Type B pancreatic cell (in vitro differentiated cells): Measurements from ENCODE around the gene SH2D5. TPM values are rescaled to one million over a fixed set of nuclear protein-coding genes. Genes with fewer than 3 reads are reported as not detected.

Experiments used
- DNase-seq: peaks from one replicate; pipeline ENCODE4 v3.0.0; 2021; ENCODE audit warnings: mixed read lengths; ENCODE audit not compliant: unreplicated experiment; ENCODE audit errors: extremely low spot score
- H3K27ac Mint-ChIP-seq: 2 replicates; pipeline ENCODE4 v1.8.0; 2021; ENCODE audit warnings: mild to moderate bottlenecking, mixed read lengths
- H3K27me3 Mint-ChIP-seq: 2 replicates; pipeline ENCODE4 v1.8.0; 2021; ENCODE audit warnings: mixed read lengths
- H3K36me3 Mint-ChIP-seq: 2 replicates; pipeline ENCODE4 v1.8.0; 2021; ENCODE audit warnings: mixed read lengths
- H3K4me1 Mint-ChIP-seq: one replicate; pipeline ENCODE4 v1.8.0; 2021; ENCODE audit warnings: mixed read lengths; ENCODE audit not compliant: unreplicated experiment
- H3K4me3 Mint-ChIP-seq: 2 replicates; pipeline ENCODE4 v1.8.0; 2021; ENCODE audit warnings: mild to moderate bottlenecking, mixed read lengths
- H3K9me3 Mint-ChIP-seq: 2 replicates; pipeline ENCODE4 v1.8.0; 2021; ENCODE audit warnings: mixed read lengths
- total RNA-seq: library from RNA; stranded (reverse); gene quantifications from 2 replicates; pipeline ENCODE4 v1.2.1, GENCODE V29; 2021; ENCODE audit warnings: low replicate concordance
- TF ChIP-seq, protein P1 (sequence below): fragments of 200-600 bp; sonication (generic); conservative IDR thresholded peaks from 2 replicates; pipeline ENCODE4 v1.5.0; 2021; ENCODE audit warnings: antibody characterized with exemption, mild to moderate bottlenecking

The SH2D5 gene
- total RNA-seq, 1 donor from 2014 or later, result 1.4 TPM

DNA sequence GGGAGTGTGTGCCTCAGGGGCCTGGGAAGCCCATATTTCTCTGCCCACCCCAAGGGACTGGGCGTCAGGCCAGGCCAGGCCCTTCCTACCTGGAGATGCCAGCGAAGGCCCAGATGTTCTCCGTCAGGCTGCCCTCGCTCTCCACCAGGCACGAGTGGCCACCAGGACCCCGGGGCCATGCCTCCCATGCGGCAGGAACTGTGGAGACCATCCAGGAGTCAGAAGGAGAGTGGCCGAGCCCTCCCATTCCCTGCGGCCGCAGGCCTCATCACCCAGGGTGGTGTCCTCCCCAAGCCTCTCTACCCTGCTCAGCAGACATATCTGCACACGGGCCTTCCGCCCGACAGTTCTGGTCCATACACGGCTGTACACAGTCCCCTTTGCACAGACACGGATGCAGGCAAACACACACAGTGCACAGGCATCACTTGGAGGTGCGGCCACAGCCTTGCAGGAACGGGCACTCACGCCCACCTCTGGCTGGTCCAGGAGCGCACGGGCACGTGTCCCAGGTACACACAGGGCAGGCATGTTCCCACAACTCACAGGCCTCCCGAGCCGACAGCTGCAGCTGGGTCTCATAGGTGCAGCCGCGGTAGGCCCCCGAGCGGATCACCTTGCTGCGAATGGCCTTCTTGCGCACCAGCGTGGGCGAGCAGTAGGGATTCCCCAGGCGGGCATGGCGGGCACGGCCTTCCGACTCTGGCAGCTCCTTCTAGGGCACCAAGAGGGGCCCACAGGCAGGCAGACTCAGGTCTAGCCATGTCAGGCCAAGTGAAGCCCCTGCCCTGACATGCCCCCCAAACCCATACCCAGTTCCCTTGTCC, 8.8 kb downstream of the SH2D5 start:
- TF ChIP-seq, protein P1, sequence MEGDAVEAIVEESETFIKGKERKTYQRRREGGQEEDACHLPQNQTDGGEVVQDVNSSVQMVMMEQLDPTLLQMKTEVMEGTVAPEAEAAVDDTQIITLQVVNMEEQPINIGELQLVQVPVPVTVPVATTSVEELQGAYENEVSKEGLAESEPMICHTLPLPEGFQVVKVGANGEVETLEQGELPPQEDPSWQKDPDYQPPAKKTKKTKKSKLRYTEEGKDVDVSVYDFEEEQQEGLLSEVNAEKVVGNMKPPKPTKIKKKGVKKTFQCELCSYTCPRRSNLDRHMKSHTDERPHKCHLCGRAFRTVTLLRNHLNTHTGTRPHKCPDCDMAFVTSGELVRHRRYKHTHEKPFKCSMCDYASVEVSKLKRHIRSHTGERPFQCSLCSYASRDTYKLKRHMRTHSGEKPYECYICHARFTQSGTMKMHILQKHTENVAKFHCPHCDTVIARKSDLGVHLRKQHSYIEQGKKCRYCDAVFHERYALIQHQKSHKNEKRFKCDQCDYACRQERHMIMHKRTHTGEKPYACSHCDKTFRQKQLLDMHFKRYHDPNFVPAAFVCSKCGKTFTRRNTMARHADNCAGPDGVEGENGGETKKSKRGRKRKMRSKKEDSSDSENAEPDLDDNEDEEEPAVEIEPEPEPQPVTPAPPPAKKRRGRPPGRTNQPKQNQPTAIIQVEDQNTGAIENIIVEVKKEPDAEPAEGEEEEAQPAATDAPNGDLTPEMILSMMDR, result no peak
- peak; percentile 69 for DNase-seq
- H3K4me3 Mint-ChIP-seq, result no peak overlapping the region
- peaks cover 28% of the 10 kb centered on the region for H3K27me3 Mint-ChIP-seq
- H3K27ac Mint-ChIP-seq, result no peak overlapping the region
- no peaks in the 10 kb centered on the region for H3K9me3 Mint-ChIP-seq
- H3K4me1 Mint-ChIP-seq, result peaks cover 8% of the 10 kb centered on the region
- H3K36me3 Mint-ChIP-seq, result no peaks in the 10 kb centered on the region

DNA sequence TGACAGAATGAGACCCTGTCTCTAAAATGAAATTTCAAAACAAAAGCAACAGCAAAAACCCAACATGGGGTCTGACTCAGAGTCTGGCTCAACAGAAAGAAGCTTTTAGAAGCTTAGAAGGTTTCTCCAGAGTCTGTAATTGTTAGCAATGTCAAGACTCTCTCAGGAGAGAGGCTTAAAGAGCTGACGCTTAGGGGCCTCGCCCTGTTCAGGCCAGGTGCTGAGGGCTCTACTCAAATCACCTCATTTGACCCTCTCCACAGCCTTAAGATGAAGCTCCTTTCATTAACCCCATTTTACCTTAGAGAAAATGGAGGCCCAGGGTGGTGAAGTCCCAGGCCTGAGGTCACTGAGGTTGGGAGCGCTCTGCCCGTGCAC, 9.4 kb downstream of the SH2D5 start:
- peaks cover 28% of the 10 kb centered on the region for H3K27me3 Mint-ChIP-seq
- no peak overlapping the region for H3K27ac Mint-ChIP-seq
- no peak for DNase-seq
- H3K9me3 Mint-ChIP-seq, result no peaks in the 10 kb centered on the region
- H3K36me3 Mint-ChIP-seq, result no peaks in the 10 kb centered on the region
- peaks cover 5% of the 10 kb centered on the region for H3K4me1 Mint-ChIP-seq
- H3K4me3 Mint-ChIP-seq, result no peak overlapping the region
- TF ChIP-seq, protein P1, result no peak

DNA sequence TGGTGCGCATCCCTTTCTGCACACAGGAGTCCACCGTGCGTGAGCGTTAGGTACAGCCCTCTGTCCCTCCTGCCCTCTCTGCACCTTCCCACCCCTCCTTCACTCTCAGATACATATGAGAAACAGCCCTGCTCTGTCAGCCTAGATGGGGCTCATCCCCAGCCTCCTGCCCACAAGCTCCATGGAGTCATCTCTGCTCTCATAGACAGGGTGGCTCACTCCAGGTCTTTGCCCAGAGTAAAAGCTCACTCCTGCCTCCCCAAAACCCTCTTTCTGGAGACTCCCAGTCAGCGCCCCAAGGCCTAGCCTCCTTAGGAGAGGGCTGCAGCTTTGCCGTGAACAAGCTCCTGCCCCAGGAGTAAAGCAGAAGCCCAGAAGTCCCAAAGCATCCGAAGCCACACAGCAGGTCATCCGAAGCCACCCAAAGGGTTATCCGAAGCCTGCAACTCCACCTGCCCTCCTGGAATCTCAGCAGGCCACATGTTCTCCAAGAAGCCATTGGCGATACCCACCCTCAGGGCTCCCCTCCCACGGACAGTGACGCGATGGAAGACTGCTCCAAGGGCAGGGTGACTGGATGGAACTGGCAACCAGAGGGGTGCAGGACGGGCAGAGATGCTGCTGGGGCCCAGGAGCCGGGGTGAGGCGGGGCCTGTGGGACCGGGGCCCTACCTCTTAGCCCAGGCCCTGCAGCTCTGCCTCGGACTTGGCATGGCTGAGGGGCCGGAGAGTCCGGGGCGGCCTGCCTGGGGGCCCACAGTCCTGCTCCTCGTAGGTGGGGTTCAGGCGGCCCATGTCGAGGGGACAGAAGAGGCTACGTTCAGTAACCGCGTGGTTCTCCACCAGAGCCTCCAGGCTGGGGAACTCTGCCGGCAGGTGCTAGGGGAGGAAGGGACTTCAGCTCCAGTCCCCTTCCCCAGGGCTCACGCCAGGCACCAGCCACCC, 11.1 kb downstream of the SH2D5 start:
- no peak overlapping the region for H3K4me3 Mint-ChIP-seq
- DNase-seq, result no peak
- H3K27ac Mint-ChIP-seq, result no peak overlapping the region

DNA sequence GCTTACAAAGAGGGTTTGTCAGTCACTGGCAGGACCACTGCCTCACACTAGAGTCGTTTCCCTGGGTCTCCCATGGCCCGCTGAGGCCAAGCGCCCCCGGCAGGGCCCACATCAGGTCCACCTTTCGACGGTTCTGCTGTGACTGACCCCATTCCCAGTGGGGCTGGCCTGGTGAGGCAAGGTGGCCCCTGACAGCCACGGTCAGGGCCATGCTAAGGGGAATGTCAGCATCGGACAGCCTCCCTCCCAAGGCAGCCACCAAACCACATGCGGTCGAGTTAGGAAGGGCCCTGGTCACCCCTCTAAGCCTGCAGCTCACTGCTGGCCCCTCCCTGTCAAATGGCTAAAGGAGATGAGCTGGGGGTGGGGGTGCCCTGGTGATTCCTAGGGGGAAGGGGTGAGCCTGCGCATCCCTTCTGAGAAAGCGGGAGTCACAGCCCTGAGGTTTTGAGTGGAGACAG, 11.8 kb downstream of the SH2D5 start:
- H3K27me3 Mint-ChIP-seq, result peaks cover 36% of the 10 kb centered on the region
- H3K36me3 Mint-ChIP-seq, result no peaks in the 10 kb centered on the region
- DNase-seq, result no peak
- H3K4me1 Mint-ChIP-seq, result peaks cover 3% of the 10 kb centered on the region
- H3K4me3 Mint-ChIP-seq, result no peak overlapping the region
- H3K27ac Mint-ChIP-seq, result no peak overlapping the region
- TF ChIP-seq, protein P1, result no peak
- no peaks in the 10 kb centered on the region for H3K9me3 Mint-ChIP-seq

More for the DNA sequence above, 11.1 kb downstream of the SH2D5 start:
- TF ChIP-seq, protein P1, result no peak
- Mint-ChIP-seq H3K27me3 (peaks cover 32% of the 10 kb centered on the region), H3K4me1 (peaks cover 3% of the 10 kb centered on the region), H3K9me3 (no peaks in the 10 kb centered on the region), H3K36me3 (no peaks in the 10 kb centered on the region)

DNA sequence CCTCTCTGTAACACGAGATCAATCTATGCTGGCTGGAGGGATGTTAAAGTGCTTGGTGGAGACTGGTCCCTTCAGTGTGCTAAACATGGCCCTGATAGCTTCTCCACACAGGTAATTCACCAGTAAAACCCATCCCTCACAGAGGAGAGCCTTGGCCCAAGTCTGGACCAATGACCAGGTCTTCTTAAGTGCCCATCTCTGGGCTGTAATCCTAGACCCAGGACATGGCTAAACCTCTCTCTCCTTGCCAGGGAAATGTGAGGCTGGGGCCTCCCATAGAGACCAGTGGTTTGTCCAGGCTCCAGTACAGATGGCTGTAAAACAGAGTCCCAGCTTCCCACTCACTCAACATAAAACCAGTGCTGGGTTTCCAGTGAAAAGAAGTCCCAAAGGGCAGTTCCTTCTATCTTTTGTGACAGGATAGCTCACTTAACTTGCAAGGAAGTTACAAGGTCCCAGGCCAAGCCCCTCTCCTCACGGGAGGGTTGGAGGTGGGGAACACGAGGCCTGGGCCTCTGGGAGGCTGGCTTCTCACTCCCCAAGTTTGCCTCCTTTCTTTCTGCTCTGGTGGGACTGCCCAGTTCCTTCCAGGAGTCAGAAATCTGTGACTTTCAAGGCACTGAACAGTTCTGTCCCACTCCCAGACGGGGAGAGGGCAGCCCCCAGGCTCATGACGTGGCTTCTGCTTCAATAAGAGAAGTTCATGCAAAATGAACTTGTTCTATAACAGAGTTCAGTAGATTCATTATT, 12.5 kb downstream of the SH2D5 start:
- TF ChIP-seq, protein P1, result no peak
- H3K36me3 Mint-ChIP-seq, result no peaks in the 10 kb centered on the region
- no peaks in the 10 kb centered on the region for H3K9me3 Mint-ChIP-seq
- peaks cover 36% of the 10 kb centered on the region for H3K27me3 Mint-ChIP-seq
- peaks cover 3% of the 10 kb centered on the region for H3K4me1 Mint-ChIP-seq
- H3K27ac Mint-ChIP-seq, result no peak overlapping the region
- peak overlapping the region; percentile 31 for H3K4me3 Mint-ChIP-seq
- no peak for DNase-seq
